GM13976 (cell line): Measurements from ENCODE around the gene IRF7.

Source experiments
- DNase-seq: peaks from one replicate; pipeline ENCODE4 v3.0.0; 2012; ENCODE audit warnings: low spot score
- CTCF ChIP-seq: IDR thresholded peaks from 2 replicates; pipeline ENCODE4 v1.5.1; 2012; ENCODE audit warnings: borderline replicate concordance, mild to moderate bottlenecking; ENCODE audit not compliant: insufficient read depth; ENCODE audit errors: extremely low read depth, missing control alignments, control extremely low read depth
- in situ Hi-C: fragments of 300-500 bp; cut with MboI; formaldehyde crosslinking; loops from one replicate; pipeline ENCODE4 v1.12.0; 2022; ENCODE audit warnings: low sequenced_read_pairs, mixed read lengths, inconsistent platforms; ENCODE audit not compliant: unreplicated experiment

Gene IRF7

GRCh38 chr11:615504-616319 is at the start of gene IRF7:
TSS of gene IRF7 (minus strand) at chr11:615950. CDS start at chr11:615364, 586 bp downstream.
- peak; percentile 96 for DNase-seq
- no peak for TF ChIP-seq CTCF
- in situ Hi-C loops: no loop called here

- no peak for DNase-seq
Measured at GRCh38 chr11:665062-665703, 49.4 kb upstream of the IRF7 start.

GRCh38 chr11:662689-663274 is 47.0 kb upstream of the IRF7 start:
- TF ChIP-seq CTCF: peak; percentile 68
- DNase-seq: peak; percentile 83
- in situ Hi-C loops: no loop called here

More at GRCh38 chr11:665062-665703, 49.4 kb upstream of the IRF7 start:
- TF ChIP-seq CTCF: no peak
- in situ Hi-C loops: no loop called here

- no peak for TF ChIP-seq CTCF
- in situ Hi-C loops: no loop called here
- DNase-seq: no peak
Measured at GRCh38 chr11:660681-661444, 45.1 kb upstream of the IRF7 start.

GRCh38 chr11:660281-660680 is 44.5 kb upstream of the IRF7 start:
- no peak for DNase-seq
- no peak for TF ChIP-seq CTCF
- in situ Hi-C loops: no loop called here

- in situ Hi-C loops: no loop called here
- no peak for TF ChIP-seq CTCF
- DNase-seq: no peak
Measured at GRCh38 chr11:659532-660085, 43.9 kb upstream of the IRF7 start.
